Keratinocyte (primary cell): ENCODE measurements around the gene PDK2. TPM values are rescaled to one million over a fixed set of nuclear protein-coding genes. Genes with fewer than 3 reads are reported as not detected.

ENCODE experiments used
- DNase-seq: peaks from one replicate; pipeline ENCODE4 v3.0.0-alpha.2; 2011; ENCODE audit warnings: low read depth, missing footprints, low spot score
- FAIRE-seq: peaks from 2 replicates; lab custom pipeline; 2011; peaks lifted over from hg19 to GRCh38; lab: Jason Lieb, UNC
- H2AFZ ChIP-seq: 2 replicates; pipeline ENCODE4 v1.6.0; 2012; ENCODE audit warnings: low read length, control low read depth, inconsistent platforms; ENCODE audit not compliant: control insufficient read depth
- H3K27ac ChIP-seq: 2 replicates; pipeline ENCODE4 v1.5.1; 2011; ENCODE audit warnings: low read length; ENCODE audit not compliant: control insufficient read depth, insufficient read depth
- H3K27me3 ChIP-seq: 3 replicates; pipeline ENCODE4 v1.6.0; 2011; ENCODE audit warnings: low read length; ENCODE audit not compliant: control insufficient read depth, insufficient read depth; ENCODE audit errors: extremely low read depth
- H3K36me3 ChIP-seq, 2 experiments: 2 replicates in 1 of 2; 3 replicates in 1 of 2; pipeline ENCODE4 v1.5.1; 2011; ENCODE audit warnings: low read length in 2 of 2, mild to moderate bottlenecking in 1 of 2; ENCODE audit not compliant: control insufficient read depth in 2 of 2, insufficient read depth in 2 of 2; ENCODE audit errors: extremely low read depth in 1 of 2
- H3K4me1 ChIP-seq: 3 replicates; pipeline ENCODE4 v1.5.1; 2011; ENCODE audit warnings: low read length; ENCODE audit not compliant: control insufficient read depth, insufficient read depth; ENCODE audit errors: extremely low read depth
- H3K4me2 ChIP-seq: 3 replicates; pipeline ENCODE4 v1.6.0; 2011; ENCODE audit warnings: low read depth, low read length; ENCODE audit not compliant: control insufficient read depth, insufficient read depth; ENCODE audit errors: extremely low read depth
- H3K4me3 ChIP-seq, 3 experiments: fragments of 200-600 bp in 1 of 3; sonication (generic) in 1 of 3; 2 replicates in 2 of 3; 3 replicates in 1 of 3; pipeline ENCODE4 v1.5.1; 2011 to 2016; ENCODE audit warnings: low read length in 3 of 3, mild to moderate bottlenecking in 3 of 3, control low read depth in 2 of 3, inconsistent platforms in 1 of 3, low read depth in 1 of 3, mixed read lengths in 1 of 3, mixed run types in 1 of 3, moderate library complexity in 1 of 3; ENCODE audit not compliant: control insufficient read depth in 2 of 3, insufficient read depth in 2 of 3; ENCODE audit errors: extremely low read depth in 1 of 3
- H3K79me2 ChIP-seq: 2 replicates; pipeline ENCODE4 v1.6.0; 2012; ENCODE audit warnings: low read length; ENCODE audit not compliant: control insufficient read depth, insufficient read depth
- H3K9ac ChIP-seq: 3 replicates; pipeline ENCODE4 v1.6.0; 2011; ENCODE audit warnings: low read length; ENCODE audit not compliant: control insufficient read depth, insufficient read depth; ENCODE audit errors: extremely low read depth
- H3K9me1 ChIP-seq: 3 replicates; pipeline ENCODE4 v1.6.0; 2011; ENCODE audit warnings: low read length; ENCODE audit not compliant: control insufficient read depth, insufficient read depth; ENCODE audit errors: extremely low read depth
- H3K9me3 ChIP-seq: 2 replicates; pipeline ENCODE4 v1.5.1; 2012; ENCODE audit warnings: low read depth, low read length; ENCODE audit not compliant: control insufficient read depth
- H4K20me1 ChIP-seq: 3 replicates; pipeline ENCODE4 v1.6.0; 2011; ENCODE audit warnings: low read length; ENCODE audit not compliant: control insufficient read depth, insufficient read depth; ENCODE audit errors: extremely low read depth
- EZH2 ChIP-seq: IDR thresholded peaks from one replicate; pipeline ENCODE4 v1.6.1; 2012; ENCODE audit warnings: inconsistent platforms, mild to moderate bottlenecking, low read length, moderate library complexity
- dilution Hi-C: fragments of 300-500 bp; cut with MboI; formaldehyde crosslinking; loops from one replicate; pipeline ENCODE4 v1.7.0; 2020; ENCODE audit warnings: low sequenced_read_pairs; ENCODE audit not compliant: extremely low pct_ligation_motif_present
- polyA plus RNA-seq, 5 experiments: library from polyadenylated mRNA; depleted of rRNA in 3 of 5; stranded (reverse) in 3 of 5; stranded (forward) in 1 of 5; unstranded in 1 of 5; fragments of >200 nt; gene quantifications; 1 replicate in 1 of 5; 2 replicates in 3 of 5; 3 replicates in 1 of 5; pipeline versions ENCODE4 v1.2.1 to v1.2.3, GENCODE V29; 2011 to 2012; ENCODE audit warnings: missing spikeins in 2 of 5, low read depth in 1 of 5, low replicate concordance in 1 of 5
- TF ChIP-seq, protein P1 (sequence below), 3 experiments: IDR thresholded peaks in 1 of 3; conservative IDR thresholded peaks in 1 of 3; optimal IDR thresholded peaks in 1 of 3; 2 replicates in 2 of 3; 3 replicates in 1 of 3; pipeline versions ENCODE3 to v1.5.1; 2011; ENCODE audit warnings: low read length in 3 of 3, mild to moderate bottlenecking in 3 of 3, moderate library complexity in 2 of 3, control low read depth in 1 of 3, inconsistent platforms in 1 of 3; ENCODE audit not compliant: insufficient read depth in 2 of 3; ENCODE audit errors: extremely low read depth in 1 of 3

The PDK2 gene
- polyA plus RNA-seq, 1 donor (not counting 4 experiments of a cell fraction or from before 2014, with no cell fraction given): 7.5 TPM

DNA sequence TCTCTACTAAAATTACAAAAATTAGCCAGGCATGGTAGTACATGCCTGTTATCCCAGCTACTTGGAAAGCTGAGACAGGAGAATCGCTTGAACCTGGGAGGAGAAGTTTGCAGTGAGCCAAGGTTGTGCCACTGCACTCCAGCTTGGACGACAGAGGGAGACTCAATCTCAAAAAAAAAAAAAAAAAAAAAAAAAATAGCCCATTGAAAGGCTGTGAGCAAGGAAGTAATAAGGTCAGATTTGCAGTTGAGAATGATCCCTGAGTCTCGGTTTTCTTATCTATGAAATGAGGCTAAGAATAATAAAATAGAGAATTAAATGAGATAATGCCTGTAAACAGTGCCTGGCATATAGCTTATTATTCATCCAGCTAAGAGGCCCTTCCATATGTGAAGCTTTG lies 1.3 kb upstream of the PDK2 start:
- Histone ChIP-seq H2AFZ (no peak overlapping the region), H3K4me3 (no peak overlapping the region), H4K20me1 (peaks cover 43% of the 10 kb centered on the region), H3K9me1 (peaks cover 3% of the 10 kb centered on the region), H3K4me1 (peaks cover 15% of the 10 kb centered on the region), H3K27ac (no peak overlapping the region), H3K27me3 (no peaks in the 10 kb centered on the region), H3K4me2 (peak overlapping the region; percentile 75), H3K9me3 (no peaks in the 10 kb centered on the region), H3K79me2 (no peaks in the 10 kb centered on the region), H3K9ac (no peak overlapping the region), H3K36me3 (peaks cover 18 to 23% of the 10 kb centered on the region in 2 experiments)
- DNase-seq (no peak), FAIRE-seq (no peak)
- TF ChIP-seq, protein P1, sequence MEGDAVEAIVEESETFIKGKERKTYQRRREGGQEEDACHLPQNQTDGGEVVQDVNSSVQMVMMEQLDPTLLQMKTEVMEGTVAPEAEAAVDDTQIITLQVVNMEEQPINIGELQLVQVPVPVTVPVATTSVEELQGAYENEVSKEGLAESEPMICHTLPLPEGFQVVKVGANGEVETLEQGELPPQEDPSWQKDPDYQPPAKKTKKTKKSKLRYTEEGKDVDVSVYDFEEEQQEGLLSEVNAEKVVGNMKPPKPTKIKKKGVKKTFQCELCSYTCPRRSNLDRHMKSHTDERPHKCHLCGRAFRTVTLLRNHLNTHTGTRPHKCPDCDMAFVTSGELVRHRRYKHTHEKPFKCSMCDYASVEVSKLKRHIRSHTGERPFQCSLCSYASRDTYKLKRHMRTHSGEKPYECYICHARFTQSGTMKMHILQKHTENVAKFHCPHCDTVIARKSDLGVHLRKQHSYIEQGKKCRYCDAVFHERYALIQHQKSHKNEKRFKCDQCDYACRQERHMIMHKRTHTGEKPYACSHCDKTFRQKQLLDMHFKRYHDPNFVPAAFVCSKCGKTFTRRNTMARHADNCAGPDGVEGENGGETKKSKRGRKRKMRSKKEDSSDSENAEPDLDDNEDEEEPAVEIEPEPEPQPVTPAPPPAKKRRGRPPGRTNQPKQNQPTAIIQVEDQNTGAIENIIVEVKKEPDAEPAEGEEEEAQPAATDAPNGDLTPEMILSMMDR (optimal IDR thresholded peaks at IDR 0.05 in 1 of 3, IDR thresholded peaks at IDR 0.05 in 1 of 3, conservative IDR thresholded peaks at IDR 0.05 in 1 of 3; ENCODE audit: extremely low read depth in 1 of 3, insufficient read depth in 2 of 3, low read length in 3 of 3): no peak
- TF ChIP-seq EZH2: no peak
- dilution Hi-C loops: no loop called here

DNA sequence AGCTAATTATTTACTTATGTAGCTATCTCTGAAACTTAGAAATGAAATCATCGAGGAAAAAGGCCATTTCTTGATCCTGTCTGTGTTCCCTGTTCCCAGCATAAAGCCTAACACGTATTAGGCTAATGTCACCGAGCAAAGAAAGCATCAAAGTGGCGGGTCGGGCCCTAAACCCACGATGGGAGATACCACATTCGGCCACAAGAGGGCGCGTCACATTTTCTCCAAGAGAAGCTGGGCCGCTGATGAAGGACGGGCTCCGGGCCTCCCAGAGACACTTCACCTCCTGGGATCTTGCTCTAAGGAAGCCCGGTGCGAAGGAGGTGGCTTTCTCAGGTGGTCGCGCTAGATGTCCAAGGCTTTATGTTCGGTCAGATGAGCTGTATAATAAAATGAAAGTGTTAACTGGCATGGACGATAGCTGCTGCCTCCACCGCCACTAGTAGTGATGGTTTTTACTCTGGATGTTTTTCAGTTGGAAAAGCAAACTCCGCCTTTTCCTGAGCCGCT lies 853 bp upstream of the PDK2 start:
- no peak overlapping the region for H2AFZ ChIP-seq
- DNase-seq (no peak), FAIRE-seq (no peak)
- H4K20me1 ChIP-seq: peaks cover 39% of the 10 kb centered on the region
- H3K36me3 ChIP-seq: peaks cover 16 to 19% of the 10 kb centered on the region in 2 experiments
- H3K27me3 ChIP-seq: no peaks in the 10 kb centered on the region
- no peak for TF ChIP-seq EZH2
- TF ChIP-seq, protein P1 (optimal IDR thresholded peaks at IDR 0.05 in 1 of 3, IDR thresholded peaks at IDR 0.05 in 1 of 3, conservative IDR thresholded peaks at IDR 0.05 in 1 of 3; ENCODE audit: extremely low read depth in 1 of 3, insufficient read depth in 2 of 3, low read length in 3 of 3): peak; percentile 76 to 91 (median 82)
- H3K9me3 ChIP-seq: no peaks in the 10 kb centered on the region
- dilution Hi-C loops: no loop called here
- no peaks in the 10 kb centered on the region for H3K79me2 ChIP-seq
- peak overlapping the region in 2 of 3 experiments; percentile 51 to 58 for H3K4me3 ChIP-seq
- H3K27ac ChIP-seq: no peak overlapping the region
- no peak overlapping the region for H3K9ac ChIP-seq
- H3K4me2 ChIP-seq: peak overlapping the region; percentile 75
- peaks cover 3% of the 10 kb centered on the region for H3K9me1 ChIP-seq
- peaks cover 15% of the 10 kb centered on the region for H3K4me1 ChIP-seq
